Measurements from ENCODE around the gene ASB8. TPM values are rescaled to one million over a fixed set of nuclear protein-coding genes. Genes with fewer than 3 reads are reported as not detected.
A peak's percentile ranks its signal among the peaks of the same experiment; 100 is the strongest.
"Not testable (repeated sequence)": the region's sequence is repeated elsewhere in the genome, so short reads cannot be mapped to it uniquely, and the experiment has no call there.

ASB8 gene
- total RNA-seq, 6 experiments from 2014 or later = 17.7 to 29.3 (median 21.6) TPM

DNA sequence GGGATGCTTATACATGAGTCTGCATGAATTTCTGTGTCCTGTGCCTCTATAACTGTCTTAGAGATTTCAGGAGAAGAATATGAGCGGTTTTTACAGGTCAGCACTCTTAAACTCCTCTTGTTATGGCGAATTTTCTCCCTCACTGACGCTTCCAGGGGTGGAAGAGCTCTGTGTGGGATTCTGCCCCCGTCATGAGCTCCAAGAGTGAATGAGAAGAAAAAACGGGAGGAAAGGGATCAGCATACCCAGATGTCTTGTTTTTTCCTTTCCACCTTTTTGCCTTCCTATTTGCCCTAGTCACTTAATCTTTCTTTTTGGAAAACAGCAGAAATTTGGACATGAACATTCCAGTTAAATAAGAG is 37.5 kb downstream of the ASB8 start:
- DNase-seq (no peak), ATAC-seq (no peak)
- TF ChIP-seq POLR2A (IDR thresholded peaks at IDR 0.05) = no peak
- TF ChIP-seq, protein P1, sequence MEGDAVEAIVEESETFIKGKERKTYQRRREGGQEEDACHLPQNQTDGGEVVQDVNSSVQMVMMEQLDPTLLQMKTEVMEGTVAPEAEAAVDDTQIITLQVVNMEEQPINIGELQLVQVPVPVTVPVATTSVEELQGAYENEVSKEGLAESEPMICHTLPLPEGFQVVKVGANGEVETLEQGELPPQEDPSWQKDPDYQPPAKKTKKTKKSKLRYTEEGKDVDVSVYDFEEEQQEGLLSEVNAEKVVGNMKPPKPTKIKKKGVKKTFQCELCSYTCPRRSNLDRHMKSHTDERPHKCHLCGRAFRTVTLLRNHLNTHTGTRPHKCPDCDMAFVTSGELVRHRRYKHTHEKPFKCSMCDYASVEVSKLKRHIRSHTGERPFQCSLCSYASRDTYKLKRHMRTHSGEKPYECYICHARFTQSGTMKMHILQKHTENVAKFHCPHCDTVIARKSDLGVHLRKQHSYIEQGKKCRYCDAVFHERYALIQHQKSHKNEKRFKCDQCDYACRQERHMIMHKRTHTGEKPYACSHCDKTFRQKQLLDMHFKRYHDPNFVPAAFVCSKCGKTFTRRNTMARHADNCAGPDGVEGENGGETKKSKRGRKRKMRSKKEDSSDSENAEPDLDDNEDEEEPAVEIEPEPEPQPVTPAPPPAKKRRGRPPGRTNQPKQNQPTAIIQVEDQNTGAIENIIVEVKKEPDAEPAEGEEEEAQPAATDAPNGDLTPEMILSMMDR (IDR thresholded peaks at IDR 0.05) = no peak
- intact Hi-C loops (cut with DNase I) = no loop called here
- no peaks in the 10 kb centered on the region for H3K27me3 ChIP-seq
- H3K4me3 ChIP-seq = peak overlapping the region; percentile 26 to 52 (median 32)
- no peaks in the 10 kb centered on the region for H3K36me3 ChIP-seq
- no peak overlapping the region for H3K27ac ChIP-seq
- WGBS (ENCODE audit: insufficient coverage, low coverage, low lambda C conversion rate, missing lambda C conversion rate) = 30% methylated on average over 5 of the region's 5 CpGs
- H3K4me1 ChIP-seq = peaks cover 0 to 8% (median 0%) of the 10 kb centered on the region in 4 donors
- no peaks in the 10 kb centered on the region for H3K9me3 ChIP-seq

DNA sequence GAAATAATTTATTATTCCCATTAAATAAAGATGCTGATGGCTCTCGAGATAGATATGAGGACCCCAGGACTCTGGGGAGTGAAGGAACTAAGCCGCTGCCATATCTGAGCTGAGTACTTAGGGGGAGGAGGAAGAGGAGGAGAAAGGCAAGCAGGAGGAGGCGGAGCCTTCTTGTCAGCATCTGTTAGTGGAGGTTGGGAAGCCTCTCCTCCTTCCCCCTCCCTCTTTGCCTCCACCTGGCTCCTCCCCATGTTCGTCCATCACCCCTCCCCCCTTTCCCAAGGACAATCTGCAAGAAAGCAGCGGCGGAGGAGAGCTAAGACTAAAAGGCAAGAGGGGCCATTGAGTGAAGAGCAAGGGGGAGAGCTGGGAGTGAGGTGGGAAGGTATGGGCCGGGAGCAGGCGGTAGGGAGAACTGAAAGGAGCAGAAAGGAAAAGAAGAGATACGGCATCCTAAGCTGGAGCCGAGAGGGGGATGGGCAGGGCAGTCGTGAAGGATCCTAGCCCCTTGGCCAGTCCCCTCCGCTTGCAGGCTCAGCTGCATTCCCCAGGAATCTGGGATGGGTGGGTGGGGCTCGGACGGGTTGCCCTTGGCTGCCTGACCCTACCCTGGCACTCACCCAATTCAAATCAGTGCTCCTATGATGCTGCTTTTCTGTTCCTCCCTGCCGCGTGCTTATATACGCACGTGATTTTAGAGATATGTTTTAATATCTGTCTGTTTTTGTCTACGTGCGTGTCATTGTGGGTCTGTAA is 38.1 kb downstream of the ASB8 start, which contains the start of gene PFKM:
Gene PFKM, plus strand, starts transcription at position 287 of the 756 bp plus-strand sequence. CDS start 3,411 bp downstream, outside the sequence.
- H3K9me3 ChIP-seq = no peaks in the 10 kb centered on the region
- WGBS (ENCODE audit: insufficient coverage, low coverage, low lambda C conversion rate, missing lambda C conversion rate) = 11% methylated on average over 18 of the region's 20 CpGs
- no peak within 1 kb of the TSS for H3K27ac ChIP-seq
- H3K36me3 ChIP-seq = no peaks in the 10 kb centered on the region
- H3K4me1 ChIP-seq = peaks cover 0 to 8% (median 0%) of the 10 kb centered on the region in 4 donors
- peak in 2 of 3 donors; percentile 33 to 54 for DNase-seq
- intact Hi-C loops (cut with DNase I) = no loop called here
- H3K27me3 ChIP-seq = no peaks in the 10 kb centered on the region
- ATAC-seq = peak; percentile 83 to 94 (median 90)
- H3K4me3 ChIP-seq = peak within 1 kb of the TSS; percentile 26 to 52 (median 32)
- no peak for TF ChIP-seq POLR2A (IDR thresholded peaks at IDR 0.05)
- TF ChIP-seq, protein P1 (IDR thresholded peaks at IDR 0.05) = no peak

DNA sequence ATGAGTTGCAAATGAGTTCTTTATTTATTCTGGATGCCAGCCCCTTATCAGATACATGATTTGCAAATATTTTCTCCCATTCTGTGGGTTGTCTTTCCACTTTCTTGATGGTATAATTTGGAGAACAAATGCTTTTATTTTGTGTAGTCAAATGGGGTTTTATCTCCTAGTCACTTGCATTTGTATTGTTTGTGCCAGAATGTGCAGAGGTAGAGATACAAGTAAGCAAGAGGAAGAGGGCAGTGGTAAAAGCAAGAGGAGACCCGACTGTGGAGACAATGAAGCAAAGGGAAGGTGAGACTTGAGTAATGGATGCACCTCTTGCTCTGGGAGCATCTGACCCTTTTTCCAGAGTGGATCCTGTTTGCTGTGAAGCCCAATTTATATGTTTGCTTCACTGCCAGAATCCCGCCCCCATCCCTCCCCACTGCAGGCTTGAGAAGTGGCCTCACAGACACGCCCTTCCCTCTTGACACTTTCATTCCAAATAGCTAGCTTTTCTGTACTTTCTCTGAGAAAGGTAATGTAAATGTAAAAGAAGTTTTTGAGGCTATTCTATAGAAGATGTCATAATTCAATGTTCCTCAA is 38.9 kb downstream of the ASB8 start:
- Histone ChIP-seq H3K4me3 (no peak overlapping the region), H3K9me3 (no peaks in the 10 kb centered on the region), H3K36me3 (no peaks in the 10 kb centered on the region), H3K4me1 (peaks cover 0 to 7% (median 0%) of the 10 kb centered on the region in 4 donors), H3K27ac (no peak overlapping the region), H3K27me3 (no peaks in the 10 kb centered on the region)
- DNase-seq (no peak), ATAC-seq (no peak)
- TF ChIP-seq, protein P1 (IDR thresholded peaks at IDR 0.05) = no peak
- TF ChIP-seq POLR2A (IDR thresholded peaks at IDR 0.05) = no peak
- intact Hi-C loops (cut with DNase I) = no loop called here
- 63% methylated on average over 3 of the region's 3 CpGs for WGBS (ENCODE audit: insufficient coverage, low coverage, low lambda C conversion rate, missing lambda C conversion rate)

DNA sequence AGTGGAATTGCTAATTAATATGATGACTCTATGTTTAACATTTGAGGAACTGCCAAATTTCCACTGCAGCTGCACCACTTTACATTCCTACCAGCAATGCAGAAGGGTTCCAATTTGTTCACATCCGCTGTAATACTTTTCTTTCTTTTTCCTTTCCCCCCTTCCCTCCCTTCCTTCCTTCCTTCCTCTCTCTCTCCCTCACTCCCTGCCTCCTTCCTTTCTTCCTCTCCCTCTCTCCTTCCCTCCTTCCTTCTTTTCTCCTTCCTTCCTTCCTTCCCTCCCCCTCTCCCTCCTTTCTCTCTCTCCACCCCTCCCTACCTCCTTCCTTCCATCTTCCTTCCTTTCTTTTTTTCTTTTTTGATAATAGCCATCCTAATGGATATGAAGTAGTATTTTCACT is 41.4 kb downstream of the ASB8 start:
- Histone ChIP-seq H3K27ac (no peak overlapping the region), H3K27me3 (no peaks in the 10 kb centered on the region), H3K9me3 (no peaks in the 10 kb centered on the region), H3K4me3 (no peak overlapping the region), H3K36me3 (no peaks in the 10 kb centered on the region), H3K4me1 (no peaks in the 10 kb centered on the region)
- WGBS (ENCODE audit: insufficient coverage, low coverage, low lambda C conversion rate, missing lambda C conversion rate) = 86% methylated on average over 1 of the region's 1 CpG
- no peak for ATAC-seq
- TF ChIP-seq POLR2A (IDR thresholded peaks at IDR 0.05) = no peak
- TF ChIP-seq, protein P1 (IDR thresholded peaks at IDR 0.05) = no peak
- no peak for DNase-seq
- intact Hi-C loops (cut with DNase I) = no loop called here

DNA sequence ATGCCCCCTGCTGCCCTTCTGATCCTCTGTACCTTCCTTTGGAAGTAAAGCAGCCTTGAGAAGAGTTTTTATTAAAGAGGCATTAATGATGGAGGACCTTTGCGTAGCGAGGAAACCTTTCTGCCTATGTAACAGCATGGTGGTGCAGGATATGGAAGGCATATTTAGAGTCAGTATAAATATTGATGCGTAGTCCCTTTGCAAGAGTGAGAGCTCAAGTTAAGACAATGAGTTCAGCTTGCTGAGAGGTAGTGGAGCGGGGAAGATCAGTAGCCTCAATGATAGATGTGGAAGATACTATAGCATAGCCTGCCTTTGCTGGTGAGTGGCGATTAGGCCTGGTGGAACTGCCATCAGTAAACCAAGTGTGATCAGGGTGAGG is 46.0 kb downstream of the ASB8 start:
- WGBS (ENCODE audit: insufficient coverage, low coverage, low lambda C conversion rate, missing lambda C conversion rate) = 89% methylated on average over 4 of the region's 5 CpGs

More for the DNA sequence above, 46.0 kb downstream of the ASB8 start:
- H3K27ac ChIP-seq; intact Hi-C loops (cut with DNase I); H3K4me3 ChIP-seq; DNase-seq; ATAC-seq; H3K36me3 ChIP-seq; H3K4me1 ChIP-seq; H3K9me3 ChIP-seq; H3K27me3 ChIP-seq: not testable (repeated sequence)

All from right lobe of liver (tissue), 6 donors.